Ecto neural progenitor cell (in vitro differentiated cells): ENCODE measurements around the gene SUB1.

ENCODE experiments used
- DNase-seq: peaks from one replicate; pipeline ENCODE4 v3.0.0-alpha.2; 2018; ENCODE audit warnings: low spot score

Gene SUB1

GRCh38 chr5:32645246-32645645 lies 59.9 kb downstream of the SUB1 start:
- DNase-seq, result no peak

- DNase-seq, result no peak
Observed at GRCh38 chr5:32646061-32646969, 61.0 kb downstream of the SUB1 start.

GRCh38 chr5:32651088-32651487 lies 65.7 kb downstream of the SUB1 start:
- DNase-seq, result no peak

GRCh38 chr5:32651638-32652037 lies 66.3 kb downstream of the SUB1 start:
- DNase-seq, result no peak
